Central memory CD8-positive, alpha-beta T cell (primary cell): ENCODE data around the gene AMER1.

Source experiments
- ATAC-seq: fragments of 150-1000 bp; cut with Tn5 transposase; replicated peaks from 2 replicates; pipeline ENCODE4 v1.10.0; 2022; ENCODE audit warnings: mild to moderate bottlenecking, moderate FRiP score, moderate number of reproducible peaks; ENCODE audit not compliant: poor library complexity, severe bottlenecking; ENCODE audit errors: extremely low read depth
- DNase-seq, 2 donors: peaks; one replicate each; pipeline ENCODE4 v3.0.0; 2021; ENCODE audit warnings: low spot score in 2 of 2
- H3K27ac Mint-ChIP-seq: one replicate; pipeline ENCODE4 v1.8.0; 2022; ENCODE audit warnings: low read depth, mild to moderate bottlenecking, moderate library complexity, mixed read lengths
- H3K27me3 Mint-ChIP-seq: one replicate; pipeline ENCODE4 v1.8.0; 2022; ENCODE audit warnings: mixed read lengths
- H3K36me3 Mint-ChIP-seq: one replicate; pipeline ENCODE4 v1.8.0; 2022; ENCODE audit warnings: mild to moderate bottlenecking, moderate library complexity, mixed read lengths; ENCODE audit not compliant: insufficient read depth
- H3K4me1 Mint-ChIP-seq: one replicate; pipeline ENCODE4 v1.8.0; 2022; ENCODE audit warnings: mixed read lengths
- H3K4me3 Mint-ChIP-seq: one replicate; pipeline ENCODE4 v1.8.0; 2022; ENCODE audit warnings: mild to moderate bottlenecking, moderate library complexity, mixed read lengths
- H3K9me3 Mint-ChIP-seq: one replicate; pipeline ENCODE4 v1.8.0; 2022; ENCODE audit warnings: mixed read lengths

AMER1 gene

GRCh38 chrX:64151911-64152310, 53.6 kb downstream of the AMER1 start:
- Mint-ChIP-seq H3K27me3 (no peaks in the 10 kb centered on the region), H3K4me3 (no peak overlapping the region), H3K27ac (no peak overlapping the region), H3K4me1 (no peaks in the 10 kb centered on the region), H3K36me3 (peaks cover 3% of the 10 kb centered on the region), H3K9me3 (peaks cover 10% of the 10 kb centered on the region)
- DNase-seq (no peak), ATAC-seq (no peak)

- Mint-ChIP-seq H3K4me1 (no peaks in the 10 kb centered on the region), H3K27ac (no peak overlapping the region), H3K36me3 (peaks cover 3% of the 10 kb centered on the region), H3K4me3 (no peak overlapping the region), H3K9me3 (peaks cover 10% of the 10 kb centered on the region), H3K27me3 (no peaks in the 10 kb centered on the region)
- no peak for ATAC-seq
- no peak for DNase-seq
These were observed 54.7 kb downstream of the AMER1 start for GRCh38 chrX:64150775-64151174.
